Stimulated activated CD8-positive, alpha-beta memory T cell treated with anti-CD3 and anti-CD28 coated beads, Interleukin-2, amount 100 ng/mL, for 48 hours (primary cell): ENCODE measurements around the gene CALR3.

Source experiments
- DNase-seq, 2 donors: peaks; one replicate each; pipeline ENCODE4 v3.0.0-alpha.2; 2020; ENCODE audit warnings: low read depth in 2 of 2

The CALR3 gene

GRCh38 chr19:16429066-16429758 is 66.8 kb downstream of the CALR3 start:
- no peak for DNase-seq
